Measurements from ENCODE around the gene LUM. TPM values are rescaled to one million over a fixed set of nuclear protein-coding genes. Genes with fewer than 3 reads are reported as not detected.
A peak's percentile ranks its signal among the peaks of the same experiment; 100 is the strongest.

The LUM gene
- total RNA-seq, 4 donors from 2014 or later: 30.0 to 138 (median 38.0) TPM

DNA sequence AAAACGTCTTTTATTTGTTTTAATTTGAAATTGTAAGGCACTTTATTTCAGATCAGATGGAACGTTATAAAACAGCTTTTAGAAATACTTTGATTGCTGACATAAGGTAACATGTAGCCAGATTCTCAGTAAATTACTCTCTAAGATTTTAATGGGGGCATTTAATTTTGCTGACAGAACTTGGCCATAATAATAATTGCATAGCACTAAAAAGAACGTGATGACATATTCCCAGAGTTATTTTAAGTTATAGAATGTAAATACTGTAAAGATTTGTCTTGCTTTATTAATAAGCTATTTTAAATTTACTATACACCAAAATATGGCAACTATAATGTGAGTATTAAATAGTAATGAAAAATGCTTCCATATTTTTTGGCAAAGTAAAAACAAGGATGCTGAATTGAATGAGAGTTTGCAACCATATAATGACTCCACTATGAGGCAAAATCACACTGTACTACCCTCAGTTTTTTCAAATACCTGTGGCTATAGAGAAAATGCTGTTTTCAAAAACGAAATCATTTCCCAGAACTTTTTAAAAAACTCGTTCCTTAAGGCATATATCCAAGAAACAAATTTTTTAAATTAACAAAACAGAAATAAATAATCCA is 876 bp downstream of the LUM start:
- DNase-seq (ENCODE audit: low spot score in 2 of 2): no peak
- Histone ChIP-seq H3K4me1 (no peaks in the 10 kb centered on the region), H3K4me3 (peak overlapping the region in 3 of 4 donors; percentile 3 to 42 (median 11)), H3K27ac (peak overlapping the region in 2 of 4 donors; percentile 7 to 64), H3K27me3 (no peaks in the 10 kb centered on the region), H3K36me3 (no peaks in the 10 kb centered on the region), H3K9me3 (no peaks in the 10 kb centered on the region)
- TF ChIP-seq POLR2A (IDR thresholded peaks at IDR 0.05) (no peak), EP300 (IDR thresholded peaks at IDR 0.05) (no peak), CTCF (IDR thresholded peaks at IDR 0.05) (no peak)
- WGBS, 2 donors: 54 to 55% methylated on average over 5 of the region's 5 CpGs

DNA sequence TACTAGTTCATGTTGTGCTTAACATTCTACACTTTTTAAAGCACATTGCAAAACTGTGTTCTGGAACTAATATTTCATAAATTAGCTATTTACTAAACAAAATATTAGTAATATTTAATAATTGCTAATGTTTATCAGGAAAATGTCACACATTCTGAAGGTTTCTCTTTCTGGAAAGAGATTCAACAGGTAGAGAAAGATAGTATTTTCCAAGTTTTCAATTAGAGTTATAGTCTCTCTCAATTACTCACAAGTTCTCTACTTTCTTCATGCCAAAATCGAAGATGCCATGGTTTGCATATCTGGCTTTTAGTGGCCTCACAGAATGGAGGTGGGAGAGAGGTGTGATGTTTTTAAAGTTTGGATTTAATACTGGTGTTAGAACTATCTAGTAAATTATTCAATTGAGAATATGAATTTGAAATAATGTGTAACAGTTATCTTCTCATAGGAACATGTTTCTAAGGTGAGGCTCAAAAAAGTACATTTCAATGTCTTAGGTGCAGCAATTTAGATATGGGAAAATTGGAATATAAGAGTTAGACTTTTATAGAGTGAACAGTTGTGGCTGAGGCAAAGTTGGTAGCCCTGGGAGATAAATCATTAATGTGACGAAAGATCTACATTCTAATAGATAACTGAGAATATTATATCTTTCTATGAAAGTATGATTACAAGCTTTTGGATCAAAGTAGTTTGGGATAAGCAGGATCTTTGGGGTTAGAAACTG is 1.5 kb downstream of the LUM start:
- DNase-seq (ENCODE audit: low spot score in 2 of 2): no peak
- no peaks in the 10 kb centered on the region for H3K36me3 ChIP-seq
- TF ChIP-seq EP300 (IDR thresholded peaks at IDR 0.05): no peak
- TF ChIP-seq CTCF (IDR thresholded peaks at IDR 0.05): no peak
- no peak for TF ChIP-seq POLR2A (IDR thresholded peaks at IDR 0.05)
- WGBS, 2 donors: 61 to 68% methylated on average over 2 of the region's 2 CpGs
- no peaks in the 10 kb centered on the region for H3K4me1 ChIP-seq
- peak overlapping the region in 2 of 4 donors; percentile 7 to 64 for H3K27ac ChIP-seq
- no peaks in the 10 kb centered on the region for H3K27me3 ChIP-seq
- peak overlapping the region in 2 of 4 donors; percentile 1 to 42 for H3K4me3 ChIP-seq
- no peaks in the 10 kb centered on the region for H3K9me3 ChIP-seq

DNA sequence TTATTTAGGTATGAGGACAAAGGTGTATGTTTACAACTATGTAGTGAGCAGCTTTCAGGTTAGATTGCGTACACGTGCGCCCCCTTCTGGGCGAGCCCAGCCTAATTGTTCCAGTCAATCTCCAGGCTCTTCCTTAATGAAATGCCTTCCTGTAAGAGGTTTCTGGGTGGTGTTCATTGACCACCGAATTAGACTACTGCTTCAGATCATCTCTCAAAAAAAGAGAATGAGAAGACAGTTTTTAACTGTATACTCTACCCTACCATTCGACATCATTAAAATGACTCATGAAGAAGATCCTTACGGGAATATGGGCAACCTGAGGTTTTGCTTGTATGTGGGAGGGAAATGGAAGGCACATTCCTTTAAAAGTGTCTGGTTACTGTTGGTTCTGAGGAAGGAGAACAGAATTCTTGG is 2.1 kb downstream of the LUM start:
- Histone ChIP-seq H3K4me1 (no peaks in the 10 kb centered on the region), H3K27ac (peak overlapping the region in 2 of 4 donors; percentile 7 to 64), H3K27me3 (no peaks in the 10 kb centered on the region), H3K36me3 (no peaks in the 10 kb centered on the region), H3K4me3 (peak overlapping the region in 2 of 4 donors; percentile 1 to 42), H3K9me3 (no peaks in the 10 kb centered on the region)
- 25 to 29% methylated on average over 7 of the region's 7 CpGs for WGBS, 2 donors
- DNase-seq (ENCODE audit: low spot score in 2 of 2): peak; percentile 83 to 92
- TF ChIP-seq POLR2A (IDR thresholded peaks at IDR 0.05) (no peak), CTCF (IDR thresholded peaks at IDR 0.05) (peak; percentile 42 to 67 (median 45)), EP300 (IDR thresholded peaks at IDR 0.05) (peak in 1 of 2 donors; percentile 37)

GRCh38 chr12:91108196-91108755 is 3.0 kb downstream of the LUM start:
- H3K9me3 ChIP-seq: no peaks in the 10 kb centered on the region
- H3K4me3 ChIP-seq: peak overlapping the region in 1 of 4 donors; percentile 42
- H3K36me3 ChIP-seq: no peaks in the 10 kb centered on the region
- H3K27me3 ChIP-seq: no peaks in the 10 kb centered on the region
- no peak for DNase-seq (ENCODE audit: low spot score in 2 of 2)
- no peaks in the 10 kb centered on the region for H3K4me1 ChIP-seq
- 75 to 77% methylated on average over 5 of the region's 5 CpGs for WGBS, 2 donors
- TF ChIP-seq EP300 (IDR thresholded peaks at IDR 0.05) (no peak), CTCF (IDR thresholded peaks at IDR 0.05) (no peak), POLR2A (IDR thresholded peaks at IDR 0.05) (no peak)
- H3K27ac ChIP-seq: peak overlapping the region in 2 of 4 donors; percentile 10 to 64

DNA sequence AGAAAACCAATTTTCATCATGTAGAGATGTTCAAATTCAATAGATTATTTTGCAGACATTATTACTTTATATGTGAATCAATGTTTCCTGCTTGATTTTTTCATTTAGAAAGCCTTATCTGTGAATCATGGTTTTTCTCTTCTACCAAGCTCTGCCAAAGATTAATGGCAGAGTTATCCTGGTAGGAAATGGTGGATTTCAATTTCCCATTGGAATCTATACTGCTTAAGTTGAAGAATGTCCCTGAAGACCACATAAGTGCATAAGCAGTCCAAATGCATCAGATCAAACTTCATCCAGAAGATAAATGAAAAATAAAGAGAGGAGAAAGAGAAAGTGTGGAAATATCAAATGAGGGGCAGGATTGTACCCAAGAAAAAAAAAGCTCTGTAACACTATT is 5.0 kb downstream of the LUM start:
- no peaks in the 10 kb centered on the region for H3K4me1 ChIP-seq
- H3K27me3 ChIP-seq: no peaks in the 10 kb centered on the region
- H3K27ac ChIP-seq: peak overlapping the region in 2 of 4 donors; percentile 30 to 47
- DNase-seq (ENCODE audit: low spot score in 2 of 2): no peak
- no peak overlapping the region for H3K4me3 ChIP-seq
- TF ChIP-seq EP300 (IDR thresholded peaks at IDR 0.05) (no peak), POLR2A (IDR thresholded peaks at IDR 0.05) (no peak), CTCF (IDR thresholded peaks at IDR 0.05) (no peak)
- H3K36me3 ChIP-seq: no peaks in the 10 kb centered on the region
- no peaks in the 10 kb centered on the region for H3K9me3 ChIP-seq
